Skeletal muscle satellite cell (primary cell): Measurements from ENCODE around the gene ACAP1.
"Not testable (repeated sequence)": the region's sequence is repeated elsewhere in the genome, so short reads cannot be mapped to it uniquely, and the experiment has no call there.

Experiments
- H3K27me3 ChIP-seq: 2 replicates; pipeline ENCODE4 v1.7.0; 2013; ENCODE audit warnings: low read length; ENCODE audit not compliant: control insufficient read depth, insufficient read depth
- H3K36me3 ChIP-seq: 2 replicates; pipeline ENCODE4 v1.7.0; 2013; ENCODE audit warnings: mild to moderate bottlenecking, control low read depth, low read length; ENCODE audit not compliant: insufficient read depth
- H3K4me1 ChIP-seq: 2 replicates; pipeline ENCODE4 v1.7.0; 2013; ENCODE audit warnings: low read length; ENCODE audit not compliant: control insufficient read depth, insufficient read depth
- H3K4me2 ChIP-seq: 2 replicates; pipeline ENCODE4 v1.7.0; 2013; ENCODE audit warnings: mild to moderate bottlenecking, low read length
- H3K4me3 ChIP-seq: 2 replicates; pipeline ENCODE4 v1.7.0; 2013; ENCODE audit warnings: low read length
- H3K9ac ChIP-seq: 2 replicates; pipeline ENCODE4 v1.7.0; 2013; ENCODE audit warnings: mild to moderate bottlenecking, low read depth, low read length, moderate library complexity
- H3K9me3 ChIP-seq: replicated peaks from 2 replicates; pipeline ENCODE4 v1.7.0; 2013; ENCODE audit warnings: mild to moderate bottlenecking, control low read depth, low read length

Gene ACAP1

DNA sequence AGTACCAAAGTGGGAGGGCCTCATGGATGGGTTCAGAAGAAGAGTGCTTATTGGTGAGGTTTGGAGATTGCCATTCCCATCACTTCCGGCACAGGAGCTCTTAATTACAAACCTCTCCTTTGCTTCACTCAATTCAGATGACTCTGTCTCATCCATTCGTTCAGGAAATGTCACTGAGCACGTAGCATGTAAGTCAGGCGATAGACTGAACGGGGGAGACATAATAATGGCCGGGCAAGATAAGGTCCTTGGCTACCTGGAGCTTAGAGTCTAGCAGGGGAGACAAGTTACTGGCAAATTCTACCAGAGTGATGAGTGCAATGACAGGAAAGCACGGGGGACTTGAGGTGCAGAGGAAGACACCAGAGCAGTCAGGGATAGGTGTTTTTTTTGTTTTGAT is 29.6 kb downstream of the ACAP1 start:
- not testable (repeated sequence) for H3K4me3 ChIP-seq, H3K4me2 ChIP-seq, H3K4me1 ChIP-seq, H3K9me3 ChIP-seq, H3K36me3 ChIP-seq, H3K9ac ChIP-seq
- peaks cover 13% of the 10 kb centered on the region for H3K27me3 ChIP-seq

DNA sequence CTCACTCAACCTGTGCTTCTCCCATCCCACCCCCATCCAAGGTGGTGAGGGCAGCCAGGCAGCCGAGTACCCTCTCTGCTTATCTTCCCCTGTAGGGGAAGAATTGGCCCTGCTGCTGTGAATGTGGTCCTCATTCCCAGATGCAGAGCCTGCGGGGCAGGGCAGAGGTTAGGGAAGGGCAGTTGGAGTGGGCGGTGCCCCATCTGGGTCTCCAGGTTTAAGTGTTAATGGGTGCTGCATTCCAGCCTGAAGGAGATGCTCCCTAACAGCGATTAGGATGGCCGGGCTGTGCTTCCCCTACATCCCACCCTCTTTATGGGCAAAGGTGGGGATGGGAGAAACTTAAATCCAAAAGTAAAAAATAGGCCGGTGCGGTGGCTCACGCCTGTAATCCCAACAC is 30.8 kb downstream of the ACAP1 start:
- Histone ChIP-seq H3K36me3 (no peaks in the 10 kb centered on the region), H3K27me3 (peaks cover 13% of the 10 kb centered on the region), H3K4me1 (no peaks in the 10 kb centered on the region), H3K9ac (no peak overlapping the region), H3K4me2 (no peak overlapping the region), H3K9me3 (no peaks in the 10 kb centered on the region), H3K4me3 (no peak overlapping the region)

DNA sequence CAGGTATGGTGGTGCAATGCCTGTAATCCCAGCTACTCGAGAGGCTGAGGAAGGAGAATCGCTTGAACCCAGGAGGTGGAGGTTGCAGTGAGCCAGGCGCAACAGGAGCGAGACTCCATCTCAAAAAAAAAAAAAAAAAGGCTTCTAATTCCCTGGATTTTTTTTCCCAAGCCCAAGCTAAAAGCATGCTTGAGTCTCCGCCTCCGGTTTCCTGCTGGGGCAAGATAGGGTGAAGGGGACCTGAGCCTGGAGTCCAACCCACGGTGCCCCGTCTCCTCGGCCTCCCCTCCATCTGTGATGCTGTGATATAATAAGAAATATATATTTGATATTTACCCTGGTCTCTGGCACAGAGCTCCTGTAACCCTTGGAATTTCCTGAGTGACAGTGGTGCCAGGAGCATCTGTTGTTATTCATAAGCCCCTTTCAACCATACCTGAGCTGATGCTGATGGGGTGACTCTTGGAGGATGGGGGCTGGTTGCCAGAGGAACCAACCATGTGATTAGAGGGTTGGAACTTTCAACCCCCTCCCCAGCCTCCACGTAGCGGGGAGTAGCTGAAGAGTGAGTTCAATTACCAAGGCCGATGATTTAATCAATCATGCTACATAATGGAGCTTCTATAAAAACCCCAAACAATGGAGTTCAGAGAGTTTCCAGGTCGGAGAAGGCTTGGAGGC is 31.7 kb downstream of the ACAP1 start:
- Histone ChIP-seq H3K4me3 (no peak overlapping the region), H3K36me3 (no peaks in the 10 kb centered on the region), H3K4me2 (no peak overlapping the region), H3K4me1 (no peaks in the 10 kb centered on the region), H3K27me3 (peaks cover 13% of the 10 kb centered on the region), H3K9me3 (no peaks in the 10 kb centered on the region), H3K9ac (no peak overlapping the region)

DNA sequence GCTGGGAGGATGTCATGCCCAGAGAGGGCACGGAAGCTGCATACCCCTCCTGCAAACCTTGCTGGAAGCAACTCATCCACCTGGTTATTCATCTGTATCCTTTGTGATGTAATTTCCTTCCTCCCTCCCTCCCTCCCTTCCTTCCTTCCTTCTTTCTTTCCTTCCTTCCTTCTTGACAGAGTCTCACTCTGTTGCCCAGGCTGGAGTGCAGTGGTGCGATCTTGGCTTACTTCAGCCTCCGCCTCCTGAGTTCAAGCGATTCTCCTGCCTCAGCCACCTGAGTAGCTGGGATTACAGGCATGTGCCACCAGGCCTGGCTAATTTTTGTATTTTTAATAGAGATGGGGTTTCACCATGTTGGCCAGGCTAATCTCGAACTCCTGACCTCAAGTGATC is 32.3 kb downstream of the ACAP1 start:
- H3K27me3 ChIP-seq: peaks cover 13% of the 10 kb centered on the region
- H3K4me2 ChIP-seq, H3K9ac ChIP-seq, H3K36me3 ChIP-seq, H3K9me3 ChIP-seq, H3K4me1 ChIP-seq, H3K4me3 ChIP-seq: not testable (repeated sequence)

DNA sequence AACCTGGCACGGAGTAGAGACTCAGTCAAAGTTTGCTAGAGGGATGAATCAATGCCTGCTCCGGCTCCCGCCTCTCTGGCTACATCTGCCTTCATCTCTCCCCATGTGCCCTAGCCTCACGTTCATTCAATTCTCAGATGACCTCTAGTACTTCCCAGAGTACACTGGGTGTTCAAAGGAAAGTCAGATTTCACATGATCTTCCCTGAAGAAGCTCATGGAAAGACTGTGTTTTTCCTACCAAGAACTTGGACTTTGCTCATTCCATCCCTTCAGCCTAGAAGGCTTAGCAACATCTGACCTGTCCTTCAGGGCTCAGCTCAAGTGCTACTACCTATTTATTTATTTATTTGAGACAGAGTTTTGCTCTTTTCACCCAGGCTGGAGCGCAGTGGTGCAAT is 33.5 kb downstream of the ACAP1 start:
- no peaks in the 10 kb centered on the region for H3K4me1 ChIP-seq
- no peaks in the 10 kb centered on the region for H3K36me3 ChIP-seq
- no peaks in the 10 kb centered on the region for H3K9me3 ChIP-seq
- no peak overlapping the region for H3K4me3 ChIP-seq
- peaks cover 13% of the 10 kb centered on the region for H3K27me3 ChIP-seq
- no peak overlapping the region for H3K4me2 ChIP-seq
- H3K9ac ChIP-seq: no peak overlapping the region

DNA sequence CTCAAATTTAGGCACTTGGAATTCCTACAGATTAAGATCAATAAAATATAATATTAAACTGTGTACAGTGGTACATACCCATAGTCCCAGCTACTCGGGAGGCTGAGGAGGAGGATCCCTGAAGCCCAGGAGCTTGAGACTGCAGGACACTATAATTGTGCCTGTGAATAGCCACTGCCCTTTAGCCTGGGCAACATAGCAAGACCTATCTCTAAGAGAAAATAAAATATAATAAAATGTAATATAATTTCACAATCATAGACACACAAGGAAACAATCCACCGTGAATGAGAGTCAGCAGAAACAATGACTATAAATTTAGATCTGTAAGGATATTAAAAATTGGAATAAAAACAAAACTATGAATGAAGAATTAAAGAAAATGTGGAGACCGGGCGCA is 34.5 kb downstream of the ACAP1 start:
- Histone ChIP-seq H3K9me3 (no peaks in the 10 kb centered on the region), H3K4me1 (no peaks in the 10 kb centered on the region), H3K4me2 (no peak overlapping the region), H3K27me3 (peaks cover 13% of the 10 kb centered on the region), H3K4me3 (no peak overlapping the region), H3K36me3 (no peaks in the 10 kb centered on the region), H3K9ac (no peak overlapping the region)

DNA sequence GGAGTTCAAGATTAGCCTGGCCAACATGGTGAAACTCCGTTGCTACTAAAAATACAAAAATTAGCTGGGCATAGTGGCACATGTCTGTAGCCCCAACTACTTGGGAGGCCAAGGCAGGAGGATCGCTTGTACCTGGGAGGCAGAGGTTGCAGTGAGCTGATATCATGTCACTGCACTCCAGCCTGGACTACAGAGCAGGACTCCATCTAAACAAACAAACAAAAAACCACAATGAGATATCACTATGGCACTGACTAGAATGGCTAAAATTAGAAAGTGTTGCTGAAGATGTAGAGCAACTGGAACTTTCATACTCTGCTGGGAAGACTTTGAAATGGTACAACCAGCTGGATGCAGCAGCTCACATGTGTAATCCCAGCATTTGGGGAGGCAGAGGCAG is 38.0 kb downstream of the ACAP1 start:
- Histone ChIP-seq H3K4me2 (no peak overlapping the region), H3K4me3 (no peak overlapping the region), H3K4me1 (no peaks in the 10 kb centered on the region), H3K27me3 (peaks cover 14% of the 10 kb centered on the region), H3K36me3 (no peaks in the 10 kb centered on the region), H3K9me3 (peaks cover 4% of the 10 kb centered on the region), H3K9ac (no peak overlapping the region)

DNA sequence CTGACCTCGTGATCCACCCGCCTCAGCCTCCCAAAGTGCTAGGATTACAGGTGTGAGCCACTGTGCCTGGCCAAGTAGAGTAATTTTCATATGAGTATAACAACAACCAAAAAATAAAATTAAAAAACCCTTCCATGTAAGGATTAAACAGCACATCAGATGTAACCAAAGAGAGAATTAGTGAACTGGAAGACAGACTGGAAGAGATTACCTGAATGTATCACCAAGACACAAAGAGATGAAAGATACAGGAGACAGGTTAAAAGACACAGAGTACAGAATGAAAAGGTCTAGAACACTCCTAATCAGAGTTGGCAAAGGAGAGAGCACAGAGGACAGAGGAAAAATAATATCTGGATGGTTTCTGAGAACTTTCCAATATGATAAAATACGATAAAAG is 42.8 kb downstream of the ACAP1 start:
- Histone ChIP-seq H3K27me3 (peaks cover 46% of the 10 kb centered on the region), H3K9ac (no peak overlapping the region), H3K9me3 (peaks cover 9% of the 10 kb centered on the region), H3K4me2 (no peak overlapping the region), H3K4me1 (peaks cover 8% of the 10 kb centered on the region), H3K36me3 (no peaks in the 10 kb centered on the region), H3K4me3 (no peak overlapping the region)

DNA sequence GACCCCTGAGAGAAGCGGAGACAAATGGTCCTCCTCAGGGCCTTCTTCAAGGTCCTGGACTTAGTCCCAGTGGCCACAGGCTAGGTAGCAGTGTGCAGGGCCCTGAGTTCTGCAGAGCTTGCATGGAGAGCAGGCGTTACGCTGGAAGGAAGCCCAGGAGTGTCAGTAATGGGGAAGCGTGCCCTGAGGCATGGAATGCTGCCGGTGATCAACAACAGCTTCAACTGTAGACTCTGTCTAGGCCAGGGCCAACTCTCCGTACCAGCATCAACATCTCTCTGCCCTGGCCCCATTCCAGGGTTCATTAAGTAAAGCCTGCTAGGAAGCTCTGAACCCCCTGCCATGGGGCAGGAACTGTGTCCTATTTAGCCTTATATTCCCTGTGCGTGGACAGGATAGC is 44.0 kb downstream of the ACAP1 start:
- Histone ChIP-seq H3K4me1 (peaks cover 12% of the 10 kb centered on the region), H3K4me3 (no peak overlapping the region), H3K9ac (no peak overlapping the region), H3K9me3 (peaks cover 9% of the 10 kb centered on the region), H3K27me3 (peaks cover 46% of the 10 kb centered on the region), H3K4me2 (peak overlapping the region; percentile 39), H3K36me3 (no peaks in the 10 kb centered on the region)

DNA sequence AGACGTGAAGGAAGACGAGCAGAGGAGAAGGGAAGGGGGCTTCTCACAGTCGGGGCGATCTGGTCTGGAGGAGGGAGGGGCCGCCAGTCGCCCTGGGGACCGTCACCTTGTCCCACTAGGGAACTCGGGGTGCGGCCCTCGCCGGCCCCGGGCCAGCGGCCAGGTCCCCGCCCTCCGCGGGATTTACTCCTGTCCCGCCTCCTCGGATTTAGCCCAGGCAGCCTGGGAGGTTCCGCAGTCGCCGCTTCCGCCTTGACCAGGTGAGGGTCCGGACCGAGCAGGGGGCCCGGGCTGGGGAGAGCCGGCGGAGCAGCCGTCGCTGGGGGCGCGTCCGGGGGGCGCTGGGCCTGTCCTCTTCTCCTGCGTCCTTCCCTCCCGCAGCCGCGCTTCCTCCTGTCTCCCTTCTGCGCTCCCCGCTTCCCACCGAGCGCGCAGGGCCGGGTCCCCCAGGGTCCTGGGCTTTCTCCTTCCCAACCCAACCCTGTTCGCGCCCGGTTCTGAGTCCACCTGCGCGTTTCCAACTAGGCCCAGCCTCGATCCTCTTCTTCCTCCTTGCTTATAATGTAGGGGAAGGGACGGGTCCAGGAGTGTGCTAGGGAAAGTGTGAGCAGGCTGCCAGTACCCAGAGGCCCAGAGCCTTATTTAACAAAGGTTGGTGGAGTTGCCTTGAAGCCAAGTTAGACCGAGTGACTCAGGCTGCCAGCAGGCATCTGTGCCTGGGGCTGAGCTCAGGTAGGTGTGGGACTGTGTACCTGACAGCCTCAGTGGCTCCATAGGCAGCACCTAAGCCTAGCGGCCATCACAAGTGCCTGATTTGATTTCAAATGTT is 44.7 kb downstream of the ACAP1 start, which contains the start of gene TNK1:
TSS of gene TNK1 (plus strand) at position 235 of the 829 bp plus-strand sequence. CDS start 1,838 bp downstream, outside the sequence.
- peak within 1 kb of the TSS; percentile 39 for H3K4me2 ChIP-seq
- H3K4me1 ChIP-seq: peaks cover 12% of the 10 kb centered on the region
- no peaks in the 10 kb centered on the region for H3K36me3 ChIP-seq
- H3K4me3 ChIP-seq: peak within 1 kb of the TSS; percentile 5
- peaks cover 46% of the 10 kb centered on the region for H3K27me3 ChIP-seq
- H3K9me3 ChIP-seq: peaks cover 9% of the 10 kb centered on the region
- H3K9ac ChIP-seq: no peak within 1 kb of the TSS

DNA sequence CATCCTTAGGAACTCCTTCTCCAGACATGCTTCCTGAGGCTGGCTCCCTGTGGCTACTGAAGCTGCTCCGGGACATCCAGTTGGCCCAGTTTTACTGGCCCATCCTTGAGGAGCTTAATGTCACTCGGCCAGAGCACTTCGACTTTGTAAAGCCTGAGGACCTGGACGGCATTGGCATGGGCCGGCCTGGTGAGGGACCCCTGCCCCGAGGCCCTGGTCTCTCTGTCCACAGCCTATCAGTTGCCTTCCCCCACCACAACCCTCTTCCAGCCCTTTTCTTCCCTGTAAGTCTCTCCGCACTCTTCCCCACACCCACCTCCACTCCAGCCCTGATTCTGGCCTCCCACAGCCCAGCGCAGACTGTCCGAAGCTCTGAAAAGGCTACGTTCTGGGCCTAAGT is 46.6 kb downstream of the ACAP1 start:
- Histone ChIP-seq H3K36me3 (peaks cover 2% of the 10 kb centered on the region), H3K4me2 (no peak overlapping the region), H3K27me3 (peaks cover 46% of the 10 kb centered on the region), H3K4me1 (peaks cover 12% of the 10 kb centered on the region), H3K4me3 (no peak overlapping the region), H3K9ac (no peak overlapping the region), H3K9me3 (peaks cover 9% of the 10 kb centered on the region)

DNA sequence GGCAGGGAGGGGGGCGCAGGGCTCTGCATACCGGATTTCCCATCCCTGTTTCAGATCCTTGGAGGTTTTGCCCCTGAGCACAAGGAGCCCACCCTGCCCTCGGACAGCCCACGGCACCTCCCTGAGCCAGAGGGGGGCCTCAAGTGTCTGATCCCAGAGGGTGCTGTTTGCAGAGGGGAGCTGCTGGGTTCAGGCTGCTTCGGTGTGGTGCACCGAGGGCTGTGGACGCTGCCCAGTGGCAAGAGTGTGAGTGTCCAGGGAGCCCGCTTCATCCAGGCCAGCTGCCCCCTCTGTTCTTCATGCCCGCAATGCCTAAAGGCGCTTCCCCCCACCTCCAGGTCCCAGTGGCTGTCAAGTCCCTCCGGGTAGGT is 47.0 kb downstream of the ACAP1 start:
- no peak overlapping the region for H3K9ac ChIP-seq
- H3K4me3 ChIP-seq: no peak overlapping the region

More for the DNA sequence above, 47.0 kb downstream of the ACAP1 start:
- Histone ChIP-seq H3K27me3 (peaks cover 46% of the 10 kb centered on the region), H3K36me3 (peaks cover 6% of the 10 kb centered on the region), H3K9me3 (peaks cover 9% of the 10 kb centered on the region), H3K4me2 (peak overlapping the region; percentile 87), H3K4me1 (peaks cover 12% of the 10 kb centered on the region)
